ENCODE measurements around the gene RUFY1.
"Not testable (repeated sequence)": the region's sequence is repeated elsewhere in the genome, so short reads cannot be mapped to it uniquely, and the experiment has no call there.

DNA sequence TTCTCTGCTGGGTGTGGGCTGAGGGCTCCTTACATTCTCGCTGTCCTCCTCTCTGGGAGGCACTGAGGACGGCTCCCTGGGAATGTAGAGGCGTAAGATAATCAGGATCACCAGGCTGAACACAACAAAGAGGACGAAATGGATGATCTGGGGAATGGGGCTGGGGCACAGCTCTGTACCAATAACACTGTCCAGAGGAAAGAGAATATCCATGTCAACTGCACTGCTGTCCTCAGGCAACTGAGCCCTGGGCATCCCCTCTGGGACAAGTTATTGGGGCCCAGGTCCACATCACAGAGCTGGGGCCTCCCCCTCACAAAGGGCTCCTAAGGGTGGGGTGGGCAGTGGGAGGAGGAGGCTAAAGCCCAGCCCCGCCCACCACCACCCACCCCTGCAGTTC, 94.4 kb downstream of the RUFY1 start:
- TF ChIP-seq, protein P1, sequence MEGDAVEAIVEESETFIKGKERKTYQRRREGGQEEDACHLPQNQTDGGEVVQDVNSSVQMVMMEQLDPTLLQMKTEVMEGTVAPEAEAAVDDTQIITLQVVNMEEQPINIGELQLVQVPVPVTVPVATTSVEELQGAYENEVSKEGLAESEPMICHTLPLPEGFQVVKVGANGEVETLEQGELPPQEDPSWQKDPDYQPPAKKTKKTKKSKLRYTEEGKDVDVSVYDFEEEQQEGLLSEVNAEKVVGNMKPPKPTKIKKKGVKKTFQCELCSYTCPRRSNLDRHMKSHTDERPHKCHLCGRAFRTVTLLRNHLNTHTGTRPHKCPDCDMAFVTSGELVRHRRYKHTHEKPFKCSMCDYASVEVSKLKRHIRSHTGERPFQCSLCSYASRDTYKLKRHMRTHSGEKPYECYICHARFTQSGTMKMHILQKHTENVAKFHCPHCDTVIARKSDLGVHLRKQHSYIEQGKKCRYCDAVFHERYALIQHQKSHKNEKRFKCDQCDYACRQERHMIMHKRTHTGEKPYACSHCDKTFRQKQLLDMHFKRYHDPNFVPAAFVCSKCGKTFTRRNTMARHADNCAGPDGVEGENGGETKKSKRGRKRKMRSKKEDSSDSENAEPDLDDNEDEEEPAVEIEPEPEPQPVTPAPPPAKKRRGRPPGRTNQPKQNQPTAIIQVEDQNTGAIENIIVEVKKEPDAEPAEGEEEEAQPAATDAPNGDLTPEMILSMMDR (IDR thresholded peaks at IDR 0.05): not testable (repeated sequence)
- not testable (repeated sequence) for TF ChIP-seq ZFX (IDR thresholded peaks at IDR 0.05; ENCODE audit: borderline replicate concordance)
